ENCODE results near the gene PLOD1.
A peak's percentile ranks its signal among the peaks of the same experiment; 100 is the strongest.

The PLOD1 gene

DNA sequence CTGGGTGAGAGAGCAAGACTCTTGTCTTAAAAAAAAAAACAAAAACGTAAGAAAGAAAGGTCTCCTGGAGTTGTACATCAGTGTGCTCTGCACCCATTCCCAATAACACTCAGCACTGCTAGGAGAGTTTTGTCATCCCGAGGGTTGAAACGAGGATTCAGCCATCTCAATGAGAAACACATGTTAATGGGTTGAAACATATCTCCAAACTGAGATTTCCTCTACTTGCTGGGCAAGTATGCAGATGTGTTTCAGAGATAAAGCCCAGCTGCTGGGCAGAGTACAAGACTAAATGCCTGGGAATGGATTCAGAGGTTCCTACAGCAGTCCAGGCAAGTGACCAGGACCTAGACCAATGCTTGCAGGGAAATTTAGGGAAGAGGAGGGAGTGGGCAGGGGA lies 43.1 kb downstream of the PLOD1 start:
- no peak for DNase-seq

DNA sequence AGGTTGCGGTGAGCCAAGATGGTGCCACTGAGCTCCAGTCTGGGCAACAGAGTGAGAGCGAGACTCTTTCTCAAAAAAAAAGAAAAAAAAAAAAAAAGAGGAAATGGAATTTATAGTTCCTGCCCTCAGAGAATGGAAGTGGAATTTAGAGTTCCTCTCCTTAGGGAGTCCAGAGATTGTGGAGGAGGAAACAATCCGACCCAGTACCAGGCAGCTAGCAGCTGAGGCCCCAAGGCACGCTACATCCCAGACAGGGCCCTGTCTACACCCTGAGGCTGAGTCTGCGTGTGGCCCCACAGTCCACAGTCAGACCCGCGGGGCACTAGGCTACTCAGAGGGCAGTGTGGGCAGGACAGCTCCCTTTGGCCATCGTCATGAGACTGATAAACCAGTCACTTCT lies 43.8 kb downstream of the PLOD1 start:
- DNase-seq, result no peak

DNA sequence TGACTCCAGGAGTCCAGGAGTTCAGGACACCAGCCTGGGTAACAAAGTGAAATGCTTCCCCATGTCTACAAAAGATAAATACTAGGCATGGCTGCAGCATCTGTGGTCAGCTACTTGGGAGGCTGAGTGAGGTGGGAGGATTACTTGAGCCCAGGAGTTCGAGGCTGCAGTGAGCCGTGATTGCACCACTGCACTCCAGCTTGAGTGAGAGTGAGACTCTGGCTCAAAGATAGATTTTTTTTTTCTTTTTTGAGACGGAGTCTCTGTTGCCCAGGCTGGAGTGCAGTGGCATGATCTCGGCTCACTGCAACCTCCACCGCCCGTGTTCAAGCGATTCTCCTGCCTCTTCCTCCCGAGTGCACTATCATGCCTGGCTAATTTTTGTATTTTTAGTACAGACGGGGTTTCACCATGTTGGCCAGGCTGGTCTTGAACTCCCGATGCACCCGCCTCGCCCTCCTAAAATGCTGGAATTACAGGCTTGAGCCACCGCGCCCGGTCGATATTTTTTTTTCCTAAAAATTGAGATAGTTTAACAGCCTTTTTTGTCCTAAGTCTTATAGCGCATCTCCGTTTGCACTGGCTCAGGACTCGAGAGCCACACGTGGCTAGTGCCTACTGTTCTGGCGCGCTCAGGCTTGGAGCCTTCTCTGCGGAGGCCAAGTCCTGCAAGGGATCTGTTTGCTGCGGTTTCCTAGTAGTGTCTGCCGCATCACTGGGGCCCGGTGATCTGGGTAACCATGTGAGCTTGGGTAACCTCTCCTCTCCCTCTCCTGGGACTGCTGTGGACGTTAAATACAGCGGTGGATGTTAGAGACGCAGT lies 44.7 kb downstream of the PLOD1 start:
- DNase-seq, result peak in 22 of 58 donors; percentile 34 to 76 (median 56)

DNA sequence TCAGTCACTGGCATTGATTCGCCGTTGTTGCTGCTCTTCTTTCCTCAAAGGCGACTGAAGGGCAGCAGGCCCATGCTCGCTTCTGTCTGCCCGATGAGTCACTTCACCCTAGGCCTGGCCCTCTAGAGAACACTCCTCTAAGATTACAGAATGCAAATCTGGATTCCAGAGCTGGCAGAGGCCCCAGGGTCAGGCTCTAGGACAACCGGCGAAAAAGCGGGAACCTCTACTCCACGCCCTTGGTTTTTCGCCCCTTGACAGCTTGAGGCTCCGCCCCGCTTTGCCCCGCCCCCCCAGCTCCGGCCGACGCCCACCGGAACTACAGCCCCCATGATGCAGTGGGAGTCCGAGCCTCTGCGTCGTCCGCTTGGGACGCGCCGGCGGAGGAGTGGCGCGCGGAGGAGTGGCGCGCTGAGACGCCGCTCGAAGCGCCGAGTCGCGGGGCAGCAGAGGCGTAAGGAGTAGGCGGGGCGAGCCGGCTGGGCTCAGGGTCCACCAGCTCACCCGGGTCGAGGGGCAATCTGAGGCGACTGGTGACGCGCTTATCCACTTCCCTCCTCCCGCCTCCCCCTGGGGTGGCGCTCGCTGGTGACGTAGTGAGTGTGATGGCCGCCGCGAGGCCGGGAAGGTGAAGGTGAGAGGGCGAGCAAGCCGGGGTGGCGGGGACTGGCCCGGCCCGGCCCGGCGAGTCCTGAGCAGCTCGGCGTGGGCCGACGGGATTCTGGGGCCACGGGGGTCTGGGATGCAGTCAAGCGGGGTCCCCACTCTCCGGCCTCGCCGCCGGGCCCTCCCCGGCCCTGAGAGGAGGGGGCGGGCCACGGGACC lies 45.5 kb downstream of the PLOD1 start, which contains the start of gene MFN2:
Gene MFN2 (plus strand): TSS at position 594 of the 825 bp plus-strand sequence. CDS start 8,725 bp downstream, outside the sequence.
- peak; percentile 59 to 100 (median 95) for DNase-seq

DNA sequence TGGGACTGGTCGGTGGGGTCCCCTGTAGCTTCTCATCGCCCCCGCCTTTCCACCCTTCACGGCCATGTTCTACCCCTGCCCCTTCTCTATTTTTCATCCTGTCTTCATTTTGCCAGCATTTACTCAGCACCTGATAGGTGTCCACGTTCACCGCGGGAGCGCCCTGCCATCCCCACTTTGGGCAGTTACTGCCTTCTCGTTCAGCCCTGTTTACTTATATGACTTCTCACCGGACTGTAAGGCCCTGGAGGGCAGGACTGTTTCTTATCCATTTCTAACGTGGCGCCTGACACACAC lies 46.1 kb downstream of the PLOD1 start:
- DNase-seq, result no peak

DNA sequence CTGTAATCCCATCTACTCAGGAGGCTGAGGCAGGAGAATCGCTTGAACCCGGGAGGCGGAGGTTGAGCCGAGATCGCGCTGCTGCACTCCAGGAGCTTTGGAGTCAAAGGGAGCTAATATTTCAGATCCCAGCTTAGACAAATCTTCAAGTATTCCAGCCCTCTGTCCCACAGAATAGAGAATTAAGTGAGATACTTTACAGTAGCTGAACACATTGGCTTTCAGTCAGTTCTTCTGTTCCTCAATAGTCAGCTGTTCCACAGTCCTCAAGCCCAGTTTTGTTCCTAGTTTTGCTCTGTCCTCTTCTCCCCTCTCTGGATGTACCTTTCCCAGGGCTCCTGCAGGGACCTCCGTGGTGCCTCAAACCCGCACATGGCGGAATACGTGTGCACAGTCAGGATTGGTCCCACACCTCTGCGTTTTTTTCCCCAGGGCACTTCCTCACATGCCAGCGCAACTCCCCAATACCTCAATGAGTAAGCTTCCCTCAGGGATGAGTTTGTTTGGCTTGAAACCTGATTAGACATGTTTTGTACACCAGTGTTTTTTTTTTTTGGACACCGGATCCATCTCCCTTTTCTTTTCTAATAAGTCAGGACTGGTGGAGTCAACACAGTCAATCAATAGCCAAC lies 47.0 kb downstream of the PLOD1 start:
- no peak for DNase-seq

DNA sequence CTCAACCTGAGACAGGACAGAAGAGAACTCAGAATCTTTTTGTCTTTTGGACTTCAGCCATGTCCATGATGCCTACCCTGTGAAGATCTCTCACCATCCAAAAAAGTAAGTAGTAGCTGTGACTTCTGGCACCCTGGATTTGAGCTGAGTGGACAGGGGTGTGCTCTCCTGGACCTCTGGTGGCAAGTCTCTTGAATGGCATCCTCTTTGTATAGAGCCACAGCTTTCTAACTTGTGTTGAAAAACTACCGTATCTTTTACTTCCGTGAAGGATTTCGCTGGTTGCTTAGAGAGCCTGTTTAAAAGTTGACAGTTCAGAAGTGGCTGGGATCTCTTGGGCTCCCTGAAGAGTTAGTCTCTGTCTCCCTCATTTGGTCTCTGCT lies 47.5 kb downstream of the PLOD1 start:
- DNase-seq, result no peak

DNA sequence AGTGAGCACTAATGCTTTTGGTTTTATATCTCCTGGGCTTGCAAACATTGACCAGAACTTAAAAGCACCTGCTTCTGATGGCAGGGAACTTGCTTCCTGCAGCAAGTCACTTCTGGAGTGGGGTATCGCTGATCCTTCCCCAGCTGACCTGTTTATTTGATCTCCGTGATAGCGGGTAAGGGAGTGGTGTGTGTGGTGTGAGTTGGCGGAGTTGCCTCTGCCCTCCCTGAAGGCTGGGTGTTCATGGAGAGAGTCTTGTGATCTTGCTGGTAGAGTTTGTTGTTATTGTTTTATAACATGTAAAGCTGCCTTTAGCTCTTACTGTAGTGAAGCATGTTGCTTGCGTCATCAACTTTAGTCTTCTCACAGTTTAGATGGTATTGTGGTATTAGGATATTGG lies 49.6 kb downstream of the PLOD1 start:
- DNase-seq, result no peak

DNA sequence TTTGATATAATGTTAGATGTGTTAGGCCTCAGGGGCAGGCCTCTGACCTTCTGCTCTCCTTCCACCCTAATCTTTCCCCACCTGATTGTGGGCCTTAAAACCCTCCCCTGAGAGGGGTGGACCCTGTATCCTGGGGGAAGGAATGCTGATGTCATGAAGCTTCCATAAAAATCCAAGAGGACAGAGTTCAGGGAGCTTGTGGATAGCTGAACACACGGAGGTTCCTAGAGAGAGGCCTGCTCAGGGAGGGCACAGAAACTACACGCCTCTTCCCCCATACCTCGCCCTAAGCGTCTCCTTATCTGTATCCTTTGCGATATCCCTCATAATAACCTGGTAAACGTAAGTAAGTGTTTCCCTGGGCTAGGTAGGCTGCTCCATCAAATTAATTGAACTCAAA lies 50.1 kb downstream of the PLOD1 start:
- no peak for DNase-seq

DNA sequence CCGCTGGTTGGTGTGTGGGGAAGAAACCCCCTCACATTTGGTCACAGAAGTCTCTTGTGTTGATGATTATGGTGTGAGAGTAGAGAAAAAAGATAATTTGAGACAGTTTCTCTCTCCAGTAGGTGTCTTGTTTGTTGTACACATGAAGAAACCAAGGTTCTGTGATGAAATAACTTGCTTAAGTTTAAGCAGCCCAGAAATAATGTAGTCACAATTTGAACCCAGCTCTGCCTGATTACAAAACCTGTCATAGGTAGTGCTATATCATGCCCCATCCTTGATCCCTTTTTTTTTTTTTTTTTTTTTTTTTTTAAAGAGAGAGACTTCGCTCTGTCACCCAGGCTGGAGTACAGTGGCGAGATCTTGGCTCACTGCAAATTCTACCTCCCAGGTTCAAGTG lies 50.7 kb downstream of the PLOD1 start:
- DNase-seq, result no peak

DNA sequence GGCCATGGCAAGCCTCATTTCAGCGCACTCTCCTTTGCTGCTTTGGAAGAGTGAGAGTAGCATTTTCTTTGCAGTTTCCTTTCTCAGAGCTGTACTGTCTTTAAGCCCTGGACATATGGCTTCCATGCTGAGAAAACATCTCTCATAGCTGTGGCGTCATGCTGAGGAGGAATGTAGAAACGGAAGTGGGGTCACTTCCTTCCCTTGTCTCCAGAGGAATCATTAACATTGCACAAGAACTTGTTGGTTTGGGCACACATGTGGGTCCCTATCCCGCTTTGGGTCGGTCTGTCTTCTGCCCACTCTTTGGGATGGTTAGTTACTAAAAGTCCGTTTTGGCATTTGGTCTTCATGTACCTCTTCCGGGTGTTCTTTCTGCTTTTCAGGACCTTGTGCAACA lies 51.3 kb downstream of the PLOD1 start:
- no peak for DNase-seq

DNA sequence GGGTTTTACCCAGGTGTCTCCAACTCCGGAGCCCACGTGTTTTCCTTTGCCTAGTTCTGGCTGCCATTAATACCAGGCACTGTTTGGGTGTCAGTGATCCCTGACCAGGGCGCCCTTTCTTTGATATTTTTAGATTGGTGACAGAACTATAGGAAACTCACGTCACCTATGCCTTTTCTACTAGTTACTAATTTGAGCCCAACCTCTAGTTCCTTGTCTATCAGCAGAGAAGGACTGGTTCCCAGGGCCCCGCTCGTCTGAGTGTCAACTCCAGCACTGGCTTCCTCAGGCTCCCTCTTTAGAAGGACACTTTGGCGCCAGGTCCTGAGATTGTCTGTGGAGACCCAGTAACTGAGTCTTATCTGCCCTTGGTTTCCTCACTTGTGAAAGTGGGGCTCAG lies 55.2 kb downstream of the PLOD1 start:
- no peak for DNase-seq

DNA sequence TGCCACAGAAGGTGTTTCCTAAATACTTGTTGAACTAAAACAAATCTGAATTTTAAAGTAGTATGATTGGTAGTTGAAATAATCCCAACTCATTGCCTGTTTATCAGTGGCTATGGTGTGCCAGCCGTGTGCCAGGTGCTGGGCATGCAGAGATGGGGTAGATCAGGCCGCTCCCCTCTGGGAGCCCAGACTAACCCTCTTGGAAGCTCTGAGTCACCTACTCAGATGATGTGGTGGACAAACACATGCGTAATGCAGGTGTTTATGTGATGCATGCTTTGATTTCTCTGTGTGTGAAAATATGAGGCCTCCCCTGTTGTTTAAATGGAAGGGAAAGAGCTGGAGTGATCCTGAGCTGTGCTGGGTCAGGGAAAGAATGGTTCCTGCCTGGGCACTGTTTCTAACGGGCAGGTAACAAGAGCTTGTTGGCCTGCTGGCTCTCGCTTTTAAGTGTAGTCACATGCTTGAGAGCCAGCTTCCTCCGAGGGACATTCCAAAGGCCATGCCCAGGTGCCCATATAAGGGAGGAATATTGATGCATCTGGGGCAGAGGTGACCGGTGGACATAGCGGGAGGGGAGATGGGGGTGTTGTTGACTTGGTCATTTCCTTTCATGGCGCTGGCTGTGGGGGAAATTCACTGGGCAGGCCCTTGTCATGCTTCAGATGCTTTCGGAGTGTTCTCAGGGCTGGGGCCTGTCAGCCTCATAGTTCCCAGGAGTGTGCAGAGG lies 56.0 kb downstream of the PLOD1 start:
- DNase-seq, result no peak

DNA sequence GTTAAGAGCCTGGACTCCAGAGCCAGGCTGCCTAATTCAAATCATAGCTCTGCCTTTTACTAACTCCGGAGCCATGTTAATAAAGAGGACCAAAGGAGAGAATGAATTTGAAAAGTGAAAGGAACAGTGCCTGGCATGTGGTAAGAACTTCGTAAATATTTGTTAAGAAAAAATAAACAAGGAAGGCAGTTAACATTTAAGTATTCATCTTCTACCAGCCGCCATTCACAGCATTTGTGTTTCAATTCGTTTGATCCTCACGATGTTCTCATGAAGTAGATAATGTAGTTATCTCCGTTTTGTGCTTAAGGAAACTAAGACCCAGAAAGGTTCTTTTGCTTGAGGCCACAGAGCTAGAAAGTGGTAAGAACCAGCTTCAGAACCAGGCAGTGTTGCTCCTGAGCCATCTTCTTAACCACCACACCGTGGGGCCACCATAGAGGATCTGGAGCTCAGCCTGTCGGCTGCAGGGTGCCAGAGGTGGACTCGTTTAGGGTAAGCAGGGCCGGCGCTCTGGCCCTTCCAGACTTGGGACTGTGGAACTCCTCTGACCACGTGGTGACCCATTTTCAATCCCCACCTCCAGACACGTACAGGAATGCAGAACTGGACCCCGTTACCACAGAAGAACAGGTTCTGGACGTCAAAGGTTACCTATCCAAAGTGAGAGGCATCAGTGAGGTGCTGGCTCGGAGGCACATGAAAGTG lies 57.6 kb downstream of the PLOD1 start:
- DNase-seq, result no peak

DNA sequence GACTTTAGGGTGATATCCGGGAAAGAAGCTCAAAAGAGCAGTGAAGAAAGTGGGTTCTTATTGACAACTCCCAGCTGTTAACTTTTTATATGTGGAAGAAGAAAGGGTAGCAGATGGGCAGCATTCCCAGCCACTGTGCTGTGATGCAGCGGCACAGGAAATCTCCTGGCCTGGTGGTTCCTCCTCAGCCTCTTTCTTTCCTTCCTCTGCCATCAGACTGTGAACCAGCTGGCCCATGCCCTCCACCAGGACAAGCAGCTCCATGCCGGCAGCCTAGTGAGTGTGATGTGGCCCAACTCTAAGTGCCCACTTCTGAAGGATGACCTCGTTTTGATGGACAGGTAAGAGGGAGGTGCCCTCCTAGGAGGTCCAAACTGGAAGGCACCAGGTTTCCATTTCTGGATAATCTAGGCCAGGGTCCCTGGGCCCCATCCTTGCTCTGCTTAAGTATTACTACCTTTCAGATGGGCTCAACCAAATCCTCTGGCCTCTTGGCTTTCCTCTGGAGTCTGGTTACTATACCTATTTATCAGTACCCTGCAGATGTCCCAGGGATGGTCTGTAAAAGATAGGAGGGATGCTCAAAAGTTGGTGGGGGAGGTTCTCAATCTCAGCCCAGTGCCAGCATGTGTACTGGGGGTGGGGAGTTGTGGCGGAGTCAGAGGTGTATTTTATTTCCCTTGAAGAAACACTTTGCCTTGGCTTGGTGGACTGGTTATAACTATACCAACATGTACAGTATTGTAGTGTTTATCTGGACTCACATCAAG lies 62.7 kb downstream of the PLOD1 start:
- no peak for DNase-seq

DNA sequence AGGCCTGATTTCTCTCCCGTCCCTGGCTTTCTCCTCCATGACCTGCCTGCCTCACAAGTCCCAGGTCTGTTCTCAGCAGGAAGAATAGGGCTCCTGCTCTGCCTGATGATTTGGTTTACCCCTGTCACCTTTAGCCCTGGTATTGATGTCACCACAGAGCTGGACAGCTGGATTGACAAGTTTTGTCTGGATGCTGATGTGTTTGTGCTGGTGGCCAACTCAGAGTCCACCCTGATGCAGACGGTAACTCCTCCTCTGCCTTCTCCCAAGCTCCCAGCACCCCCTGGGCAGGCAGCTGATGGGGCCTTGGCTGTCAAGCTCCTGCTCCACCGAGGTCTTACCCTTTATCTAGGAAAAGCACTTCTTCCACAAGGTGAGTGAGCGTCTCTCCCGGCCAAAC lies 64.1 kb downstream of the PLOD1 start:
- no peak for DNase-seq

DNA sequence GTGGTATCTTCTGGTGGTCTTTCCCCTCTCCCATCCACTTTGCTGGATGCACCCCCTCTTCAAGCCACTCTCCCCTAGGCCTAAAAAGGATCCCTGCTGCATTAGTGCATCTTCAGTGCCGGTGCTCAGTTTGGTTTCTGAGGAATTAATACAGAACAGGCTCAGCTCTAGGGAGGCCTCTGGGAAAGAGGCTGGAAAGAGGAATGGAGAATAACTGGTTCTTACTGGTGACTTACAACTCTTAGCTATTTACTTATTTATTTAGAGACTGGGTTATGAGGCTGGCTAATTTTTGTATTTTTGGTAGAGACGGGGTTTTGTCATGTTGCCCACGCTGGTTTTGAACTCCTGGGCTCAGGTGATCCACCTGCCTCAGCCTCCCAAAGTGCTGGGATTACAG lies 64.7 kb downstream of the PLOD1 start:
- no peak for DNase-seq

DNA sequence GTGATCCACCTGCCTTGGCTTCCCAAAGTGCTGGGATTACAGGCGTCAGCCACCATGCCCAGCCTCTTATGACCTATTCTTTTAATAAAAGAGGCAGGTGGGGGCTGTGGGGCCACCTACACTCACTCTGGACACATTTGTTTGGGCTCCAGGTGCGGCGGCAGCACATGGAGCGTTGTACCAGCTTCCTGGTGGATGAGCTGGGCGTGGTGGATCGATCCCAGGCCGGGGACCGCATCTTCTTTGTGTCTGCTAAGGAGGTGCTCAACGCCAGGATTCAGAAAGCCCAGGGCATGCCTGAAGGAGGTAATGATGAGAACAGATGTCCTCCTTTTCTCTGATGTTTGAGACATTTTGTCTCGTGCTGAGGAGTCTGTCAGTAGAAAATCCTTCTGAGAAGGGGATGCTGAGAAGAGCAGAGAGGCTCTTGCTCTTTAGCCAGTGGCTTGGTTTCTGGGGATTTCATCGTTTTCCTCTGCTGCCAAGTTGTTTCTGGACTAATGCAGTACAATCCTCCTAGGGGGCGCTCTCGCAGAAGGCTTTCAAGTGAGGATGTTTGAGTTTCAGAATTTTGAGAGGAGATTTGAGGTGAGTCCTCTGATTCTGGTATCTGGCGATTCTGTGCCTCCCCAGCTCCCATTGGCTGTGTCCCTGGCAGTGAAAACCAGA lies 66.9 kb downstream of the PLOD1 start:
- peak in 23 of 58 donors; percentile 5 to 54 (median 15) for DNase-seq

DNA sequence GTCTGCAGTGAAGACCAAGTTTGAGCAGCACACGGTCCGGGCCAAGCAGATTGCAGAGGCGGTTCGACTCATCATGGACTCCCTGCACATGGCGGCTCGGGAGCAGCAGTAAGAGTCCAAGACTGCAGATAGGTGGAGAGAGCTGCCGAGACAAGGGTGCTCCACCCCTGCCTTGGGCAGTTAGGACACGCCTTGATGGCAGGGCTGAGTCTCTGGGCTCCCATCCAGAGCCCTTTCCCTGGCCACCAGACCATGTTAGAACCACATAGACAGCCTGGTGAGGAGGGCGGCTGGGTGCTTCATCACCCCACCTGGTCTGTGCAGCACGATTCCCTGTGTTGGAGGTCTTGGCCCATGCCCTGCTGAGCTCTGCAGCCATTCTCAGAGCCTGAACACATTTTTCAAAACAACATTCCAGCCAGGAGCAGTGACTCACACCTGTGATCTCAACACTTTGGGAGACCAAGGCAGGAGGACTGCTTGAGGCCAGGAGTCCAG lies 67.5 kb downstream of the PLOD1 start:
- DNase-seq, result no peak
